HEK293 (cell line): ENCODE measurements around the gene ZNF710.

Experiments used
- CTCF ChIA-PET: fragments of 350-600 bp; formaldehyde crosslinking; extraction: SDS; loops from one replicate; lab custom pipeline; 2021; ENCODE audit warnings: antibody characterized with exemption; lab: Yijun Ruan, JAX
- POLR2A ChIA-PET: fragments of 300-600 bp; formaldehyde crosslinking; extraction: SDS; loops from one replicate; lab custom pipeline; 2020; ENCODE audit warnings: antibody characterized with exemption, inconsistent platforms; lab: Yijun Ruan, JAX
- H3K27ac ChIP-seq: fragments of 200-500 bp; sonication (Bioruptor generic); 2 replicates; pipeline ENCODE4 v1.5.1; 2014; ENCODE audit warnings: low read depth, low read length, control low read depth, inconsistent platforms; ENCODE audit errors: extremely low read depth
- H3K36me3 ChIP-seq, 2 experiments: fragments of 200-500 bp in 1 of 2; sonication (Bioruptor generic) in 1 of 2; 1 replicate in 1 of 2; 2 replicates in 1 of 2; pipeline ENCODE4 v1.5.1; 2014 to 2017; ENCODE audit warnings: inconsistent platforms in 2 of 2, low read length in 2 of 2; ENCODE audit not compliant: control insufficient read depth in 2 of 2, insufficient read depth in 1 of 2
- H3K4me1 ChIP-seq: fragments of 200-500 bp; sonication (Bioruptor generic); 2 replicates; pipeline ENCODE4 v1.5.1; 2014; ENCODE audit warnings: mild to moderate bottlenecking, low read length, inconsistent platforms; ENCODE audit not compliant: control insufficient read depth, insufficient read depth
- H3K4me3 ChIP-seq: 2 replicates; pipeline ENCODE4 v1.5.1; 2011; ENCODE audit warnings: low read depth, mild to moderate bottlenecking, control low read depth, low read length, moderate library complexity
- H3K9me3 ChIP-seq: fragments of 200-500 bp; sonication (Bioruptor generic); 2 replicates; pipeline ENCODE4 v1.5.1; 2014; ENCODE audit warnings: low read depth, low read length, inconsistent platforms; ENCODE audit not compliant: control insufficient read depth, insufficient read depth
- BCL11A ChIP-seq: fragments of 450-650 bp; formaldehyde crosslinking; IDR thresholded peaks from 2 replicates; pipeline ENCODE4 v1.5.1; 2016; ENCODE audit warnings: low read depth, missing biosample characterization, missing genetic modification characterization
- GLI4 ChIP-seq: fragments of 450-650 bp; formaldehyde crosslinking; IDR thresholded peaks from 2 replicates; pipeline ENCODE4 v1.5.1; 2016; ENCODE audit warnings: missing biosample characterization, missing genetic modification characterization
- GLIS1 ChIP-seq: fragments of 450-650 bp; formaldehyde crosslinking; IDR thresholded peaks from 2 replicates; pipeline ENCODE4 v1.5.1; 2016; ENCODE audit warnings: missing biosample characterization, missing genetic modification characterization
- HOXA7 ChIP-seq: sonication (generic); formaldehyde crosslinking; IDR thresholded peaks from 2 replicates; pipeline ENCODE4 v1.8.1; 2022; ENCODE audit warnings: missing genetic modification reagents, borderline replicate concordance
- KLF9 ChIP-seq: fragments of 450-650 bp; formaldehyde crosslinking; IDR thresholded peaks from 2 replicates; pipeline ENCODE4 v1.5.1; 2016; ENCODE audit warnings: missing biosample characterization, missing genetic modification characterization, low read depth
- MYNN ChIP-seq: fragments of 450-650 bp; formaldehyde crosslinking; IDR thresholded peaks from 2 replicates; pipeline ENCODE4 v1.5.1; 2016; ENCODE audit warnings: missing biosample characterization, missing genetic modification characterization, borderline replicate concordance
- SCRT1 ChIP-seq: fragments of 450-650 bp; formaldehyde crosslinking; IDR thresholded peaks from 2 replicates; pipeline ENCODE4 v1.5.1; 2016; ENCODE audit warnings: missing biosample characterization, missing genetic modification characterization, borderline replicate concordance
- TRIM28 ChIP-seq: IDR thresholded peaks from 2 replicates; pipeline ENCODE4 v1.6.1; 2011; ENCODE audit warnings: low read length, control low read depth, borderline replicate concordance
- YY1 ChIP-seq: fragments of 450-650 bp; formaldehyde crosslinking; IDR thresholded peaks from 2 replicates; pipeline ENCODE4 v1.5.1; 2018; ENCODE audit warnings: missing biosample characterization, missing genetic modification characterization
- ZBTB44 ChIP-seq: fragments of 450-650 bp; IDR thresholded peaks from 2 replicates; pipeline ENCODE4 v1.5.1; 2018; ENCODE audit warnings: missing biosample characterization, mild to moderate bottlenecking, missing genetic modification characterization
- ZBTB48 ChIP-seq: fragments of 450-650 bp; formaldehyde crosslinking; IDR thresholded peaks from 2 replicates; pipeline ENCODE4 v1.5.1; 2016; ENCODE audit warnings: missing biosample characterization, missing genetic modification characterization
- ZBTB6 ChIP-seq: fragments of 450-650 bp; formaldehyde crosslinking; IDR thresholded peaks from 2 replicates; pipeline ENCODE4 v1.5.1; 2017; ENCODE audit warnings: missing biosample characterization, missing genetic modification characterization
- ZFP69B ChIP-seq: fragments of 450-650 bp; formaldehyde crosslinking; IDR thresholded peaks from 2 replicates; pipeline ENCODE4 v1.5.1; 2016; ENCODE audit warnings: missing biosample characterization, missing genetic modification characterization
- ZIC2 ChIP-seq: fragments of 450-650 bp; formaldehyde crosslinking; IDR thresholded peaks from 2 replicates; pipeline ENCODE4 v1.5.1; 2016; ENCODE audit warnings: missing biosample characterization, missing genetic modification characterization
- ZNF10 ChIP-seq: fragments of 450-650 bp; formaldehyde crosslinking; IDR thresholded peaks from 2 replicates; pipeline ENCODE4 v1.5.1; 2017; ENCODE audit warnings: missing biosample characterization, missing genetic modification characterization
- ZNF112 ChIP-seq: fragments of 450-650 bp; formaldehyde crosslinking; IDR thresholded peaks from 2 replicates; pipeline ENCODE4 v1.5.0; 2017; ENCODE audit warnings: missing biosample characterization, missing genetic modification characterization
- ZNF16 ChIP-seq: fragments of 450-650 bp; formaldehyde crosslinking; IDR thresholded peaks from 2 replicates; pipeline ENCODE4 v1.5.1; 2016; ENCODE audit warnings: low read depth, missing biosample characterization, missing genetic modification characterization
- ZNF248 ChIP-seq: fragments of 450-650 bp; formaldehyde crosslinking; IDR thresholded peaks from 2 replicates; pipeline ENCODE4 v1.5.1; 2017; ENCODE audit warnings: missing biosample characterization, missing genetic modification characterization
- ZNF366 ChIP-seq: fragments of 450-650 bp; formaldehyde crosslinking; conservative IDR thresholded peaks from 2 replicates; pipeline ENCODE4 v1.5.1; 2016; ENCODE audit warnings: missing biosample characterization, missing genetic modification characterization
- ZNF394 ChIP-seq: fragments of 450-650 bp; formaldehyde crosslinking; IDR thresholded peaks from 2 replicates; pipeline ENCODE4 v1.5.1; 2016; ENCODE audit warnings: missing biosample characterization, missing genetic modification characterization, mild to moderate bottlenecking, moderate library complexity, borderline replicate concordance
- ZNF426 ChIP-seq: fragments of 450-650 bp; formaldehyde crosslinking; IDR thresholded peaks from 2 replicates; pipeline ENCODE4 v1.5.1; 2017; ENCODE audit warnings: missing biosample characterization, missing genetic modification characterization, mild to moderate bottlenecking, inconsistent platforms, moderate library complexity
- ZNF544 ChIP-seq: fragments of 450-650 bp; formaldehyde crosslinking; IDR thresholded peaks from 2 replicates; pipeline ENCODE4 v1.5.0; 2017; ENCODE audit warnings: missing biosample characterization, missing genetic modification characterization
- ZNF571 ChIP-seq: fragments of 450-650 bp; formaldehyde crosslinking; IDR thresholded peaks from 2 replicates; pipeline ENCODE4 v1.5.0; 2017; ENCODE audit warnings: missing biosample characterization, missing genetic modification characterization
- ZNF792 ChIP-seq: fragments of 450-650 bp; formaldehyde crosslinking; IDR thresholded peaks from 2 replicates; pipeline ENCODE4 v1.5.1; 2016; ENCODE audit warnings: missing biosample characterization, missing genetic modification characterization
- TF ChIP-seq, protein P1 (sequence below): fragments of 450-650 bp; formaldehyde crosslinking; IDR thresholded peaks from 2 replicates; pipeline ENCODE4 v1.5.1; 2016; ENCODE audit warnings: missing biosample characterization, missing genetic modification characterization, low read depth
- TF ChIP-seq, protein P2 (sequence below): IDR thresholded peaks from 2 replicates; pipeline ENCODE4 v1.6.1; 2011; ENCODE audit warnings: mild to moderate bottlenecking, low read depth, low read length, borderline replicate concordance
- TF ChIP-seq, protein P3 (sequence below): fragments of 450-650 bp; formaldehyde crosslinking; IDR thresholded peaks from 2 replicates; pipeline ENCODE4 v1.5.1; 2016; ENCODE audit warnings: missing biosample characterization, missing genetic modification characterization
- TF ChIP-seq, protein P4 (sequence below): fragments of 450-650 bp; formaldehyde crosslinking; IDR thresholded peaks from 2 replicates; pipeline ENCODE4 v1.5.1; 2016; ENCODE audit warnings: missing biosample characterization, missing genetic modification characterization

The ZNF710 gene

DNA sequence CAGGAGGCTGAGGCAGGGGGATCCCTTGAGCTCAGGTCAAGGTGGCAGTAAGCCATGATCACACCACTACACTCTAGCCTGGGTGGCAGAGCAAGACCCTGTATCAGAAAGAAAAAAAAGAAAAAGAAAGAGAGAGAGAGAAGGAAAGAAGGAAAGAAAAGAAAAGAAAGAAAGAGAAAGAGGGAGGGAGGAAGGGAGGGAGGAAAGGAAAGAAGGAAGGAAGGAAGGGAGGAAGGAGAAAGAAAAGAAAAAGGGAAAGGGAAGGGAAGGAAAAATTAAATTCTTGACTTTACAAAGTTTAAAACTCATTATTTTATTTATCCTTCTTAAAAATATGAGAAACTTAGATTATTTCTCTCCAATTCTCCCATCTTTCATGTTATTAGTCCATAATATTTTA, 118.2 kb downstream of the ZNF710 start:
- no peak overlapping the region for H3K4me3 ChIP-seq
- ChIA-PET CTCF (interaction anchor here (0.6 to 1.1 kb wide), 2 partner anchors 229 to 397 kb away, joined by 3 read pairs; no protein-coding TSS in a partner anchor), POLR2A (no interaction called here)
- no peaks in the 10 kb centered on the region for H3K36me3 ChIP-seq
- H3K4me1 ChIP-seq: no peaks in the 10 kb centered on the region
- TF ChIP-seq ZNF544 (tag by site-specific recombination) (no peak), ZBTB48 (no peak), ZNF792 (tag by site-specific recombination) (no peak), ZBTB44 (tag by site-specific recombination) (no peak), ZNF366 (tag by site-specific recombination) (peak; percentile 83), ZNF394 (tag by site-specific recombination) (no peak), ZNF248 (tag by site-specific recombination) (no peak), SCRT1 (peak; percentile 50; the same call in 1 of the 2 replicates), ZNF426 (tag by site-specific recombination) (no peak), ZFP69B (tag by site-specific recombination) (no peak), GLIS1 (tag by site-specific recombination) (no peak), ZNF16 (tag by site-specific recombination) (no peak)
- TF ChIP-seq, protein P1, sequence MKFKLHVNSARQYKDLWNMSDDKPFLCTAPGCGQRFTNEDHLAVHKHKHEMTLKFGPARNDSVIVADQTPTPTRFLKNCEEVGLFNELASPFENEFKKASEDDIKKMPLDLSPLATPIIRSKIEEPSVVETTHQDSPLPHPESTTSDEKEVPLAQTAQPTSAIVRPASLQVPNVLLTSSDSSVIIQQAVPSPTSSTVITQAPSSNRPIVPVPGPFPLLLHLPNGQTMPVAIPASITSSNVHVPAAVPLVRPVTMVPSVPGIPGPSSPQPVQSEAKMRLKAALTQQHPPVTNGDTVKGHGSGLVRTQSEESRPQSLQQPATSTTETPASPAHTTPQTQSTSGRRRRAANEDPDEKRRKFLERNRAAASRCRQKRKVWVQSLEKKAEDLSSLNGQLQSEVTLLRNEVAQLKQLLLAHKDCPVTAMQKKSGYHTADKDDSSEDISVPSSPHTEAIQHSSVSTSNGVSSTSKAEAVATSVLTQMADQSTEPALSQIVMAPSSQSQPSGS (tag by site-specific recombination): no peak
- no peaks in the 10 kb centered on the region for H3K9me3 ChIP-seq
- H3K27ac ChIP-seq: no peak overlapping the region

- Histone ChIP-seq H3K9me3 (no peaks in the 10 kb centered on the region), H3K27ac (no peak overlapping the region), H3K36me3 (no peaks in the 10 kb centered on the region), H3K4me3 (no peak overlapping the region), H3K4me1 (no peaks in the 10 kb centered on the region)
- POLR2A ChIA-PET: interaction anchor here (0.9 kb wide), 1 partner anchor 34 kb away, joined by 7 read pairs; no protein-coding TSS in a partner anchor
- CTCF ChIA-PET: interaction anchor here (1.0 to 1.6 kb wide), 2 partner anchors 35 to 101 kb away, joined by 3 to 8 read pairs; no protein-coding TSS in a partner anchor
- no peak for TF ChIP-seq YY1 (tag by site-specific recombination)
- no peak for TF ChIP-seq HOXA7 (CRISPR knock-in tag)
- TF ChIP-seq, protein P2, sequence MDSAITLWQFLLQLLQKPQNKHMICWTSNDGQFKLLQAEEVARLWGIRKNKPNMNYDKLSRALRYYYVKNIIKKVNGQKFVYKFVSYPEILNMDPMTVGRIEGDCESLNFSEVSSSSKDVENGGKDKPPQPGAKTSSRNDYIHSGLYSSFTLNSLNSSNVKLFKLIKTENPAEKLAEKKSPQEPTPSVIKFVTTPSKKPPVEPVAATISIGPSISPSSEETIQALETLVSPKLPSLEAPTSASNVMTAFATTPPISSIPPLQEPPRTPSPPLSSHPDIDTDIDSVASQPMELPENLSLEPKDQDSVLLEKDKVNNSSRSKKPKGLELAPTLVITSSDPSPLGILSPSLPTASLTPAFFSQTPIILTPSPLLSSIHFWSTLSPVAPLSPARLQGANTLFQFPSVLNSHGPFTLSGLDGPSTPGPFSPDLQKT: no peak
- no peak for TF ChIP-seq GLI4 (tag by site-specific recombination)
- no peak for TF ChIP-seq ZNF10
- no peak for TF ChIP-seq KLF9
- no peak for TF ChIP-seq GLIS1 (tag by site-specific recombination)
- TF ChIP-seq, protein P3, sequence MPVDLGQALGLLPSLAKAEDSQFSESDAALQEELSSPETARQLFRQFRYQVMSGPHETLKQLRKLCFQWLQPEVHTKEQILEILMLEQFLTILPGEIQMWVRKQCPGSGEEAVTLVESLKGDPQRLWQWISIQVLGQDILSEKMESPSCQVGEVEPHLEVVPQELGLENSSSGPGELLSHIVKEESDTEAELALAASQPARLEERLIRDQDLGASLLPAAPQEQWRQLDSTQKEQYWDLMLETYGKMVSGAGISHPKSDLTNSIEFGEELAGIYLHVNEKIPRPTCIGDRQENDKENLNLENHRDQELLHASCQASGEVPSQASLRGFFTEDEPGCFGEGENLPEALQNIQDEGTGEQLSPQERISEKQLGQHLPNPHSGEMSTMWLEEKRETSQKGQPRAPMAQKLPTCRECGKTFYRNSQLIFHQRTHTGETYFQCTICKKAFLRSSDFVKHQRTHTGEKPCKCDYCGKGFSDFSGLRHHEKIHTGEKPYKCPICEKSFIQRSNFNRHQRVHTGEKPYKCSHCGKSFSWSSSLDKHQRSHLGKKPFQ: no peak
- TF ChIP-seq ZNF112 (tag by site-specific recombination): no peak
- no peak for TF ChIP-seq ZNF248 (tag by site-specific recombination)
- TF ChIP-seq MYNN (tag by site-specific recombination): no peak
- no peak for TF ChIP-seq ZNF571 (tag by site-specific recombination)
- TF ChIP-seq ZNF394 (tag by site-specific recombination): no peak
- TF ChIP-seq TRIM28: no peak
- TF ChIP-seq, protein P4, sequence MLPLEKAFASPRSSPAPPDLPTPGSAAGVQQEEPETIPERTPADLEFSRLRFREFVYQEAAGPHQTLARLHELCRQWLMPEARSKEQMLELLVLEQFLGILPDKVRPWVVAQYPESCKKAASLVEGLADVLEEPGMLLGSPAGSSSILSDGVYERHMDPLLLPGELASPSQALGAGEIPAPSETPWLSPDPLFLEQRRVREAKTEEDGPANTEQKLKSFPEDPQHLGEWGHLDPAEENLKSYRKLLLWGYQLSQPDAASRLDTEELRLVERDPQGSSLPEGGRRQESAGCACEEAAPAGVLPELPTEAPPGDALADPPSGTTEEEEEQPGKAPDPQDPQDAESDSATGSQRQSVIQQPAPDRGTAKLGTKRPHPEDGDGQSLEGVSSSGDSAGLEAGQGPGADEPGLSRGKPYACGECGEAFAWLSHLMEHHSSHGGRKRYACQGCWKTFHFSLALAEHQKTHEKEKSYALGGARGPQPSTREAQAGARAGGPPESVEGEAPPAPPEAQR: no peak
- TF ChIP-seq BCL11A (tag by site-specific recombination): no peak
- no peak for TF ChIP-seq ZBTB6 (tag by site-specific recombination)
- TF ChIP-seq ZIC2 (tag by site-specific recombination): no peak
- no peak for TF ChIP-seq ZNF426 (tag by site-specific recombination)
Observed at GRCh38 chr15:90121086-90121485, 120.0 kb downstream of the ZNF710 start.
